B cell (primary cell): ENCODE data around the gene PAPSS2.

Experiments used
- CTCF ChIP-seq: fragments of 200-600 bp; IDR thresholded peaks from one replicate; pipeline ENCODE4 v1.8.0; 2022; ENCODE audit warnings: antibody characterized with exemption, mild to moderate bottlenecking
- EZH2 ChIP-seq: IDR thresholded peaks from 2 replicates; pipeline ENCODE4 v1.6.1; 2012; ENCODE audit warnings: borderline replicate concordance, low read depth, mild to moderate bottlenecking, moderate library complexity, low read length; ENCODE audit not compliant: insufficient read depth, poor library complexity, severe bottlenecking

- TF ChIP-seq CTCF (no peak), EZH2 (no peak)
Measured at GRCh38 chr10:87776328-87776727, 116.7 kb downstream of the PAPSS2 start.
